Anterior cingulate cortex (tissue), 58 donors: ENCODE measurements around the gene SPRYD3.
A peak's percentile ranks its signal among the peaks of the same experiment; 100 is the strongest.

Experiments
- DNase-seq, 58 donors: peaks; one replicate each; lab custom pipeline; 2025; lab: John Stamatoyannopoulos, UW

Gene SPRYD3

GRCh38 chr12:53053218-53054111, 25.7 kb downstream of the SPRYD3 start:
- DNase-seq: peak in 38 of 58 donors; percentile 22 to 76 (median 48)

GRCh38 chr12:53052419-53053217, 26.6 kb downstream of the SPRYD3 start:
- DNase-seq: peak in 57 of 58 donors; percentile 19 to 95 (median 84)

- DNase-seq: no peak
Observed at GRCh38 chr12:53051881-53052412, 27.2 kb downstream of the SPRYD3 start.

GRCh38 chr12:53051058-53051880, 27.9 kb downstream of the SPRYD3 start:
- peak in 57 of 58 donors; percentile 9 to 97 (median 80) for DNase-seq

GRCh38 chr12:53050426-53051057, 28.6 kb downstream of the SPRYD3 start:
- peak in 1 of 58 donors; percentile 66 for DNase-seq

- DNase-seq: peak in 11 of 58 donors; percentile 24 to 69 (median 34)
Observed at GRCh38 chr12:53049571-53050318, 29.4 kb downstream of the SPRYD3 start, which contains the start of gene TNS2. TSS of gene TNS2 (plus strand) at chr12:53050065. CDS start at chr12:53050186, 121 bp downstream.

GRCh38 chr12:53048780-53049401, 30.3 kb downstream of the SPRYD3 start:
- peak in 10 of 58 donors; percentile 16 to 64 (median 46) for DNase-seq

GRCh38 chr12:53048033-53048779, 31.0 kb downstream of the SPRYD3 start:
- DNase-seq: peak in 52 of 58 donors; percentile 26 to 79 (median 64)

- DNase-seq: peak in 47 of 58 donors; percentile 4 to 88 (median 75)
Observed at GRCh38 chr12:53047221-53048032, 31.8 kb downstream of the SPRYD3 start.

- peak in 56 of 58 donors; percentile 31 to 91 (median 80) for DNase-seq
Observed at GRCh38 chr12:53046655-53047220, 32.5 kb downstream of the SPRYD3 start.

- no peak for DNase-seq
Observed at GRCh38 chr12:53045696-53046045, 33.5 kb downstream of the SPRYD3 start.

GRCh38 chr12:53044896-53045695, 34.1 kb downstream of the SPRYD3 start:
- DNase-seq: no peak

GRCh38 chr12:53044052-53044581, 35.1 kb downstream of the SPRYD3 start:
- peak in 31 of 58 donors; percentile 21 to 77 (median 52) for DNase-seq

GRCh38 chr12:53042607-53043454, 36.4 kb downstream of the SPRYD3 start:
- DNase-seq: peak in 1 of 58 donors; percentile 33
